GM12878 (cell line): ENCODE results near the gene CRYGS. TPM values are rescaled to one million over a fixed set of nuclear protein-coding genes. Genes with fewer than 3 reads are reported as not detected.

ENCODE experiments used
- ATAC-seq: fragments of 200-7000 bp; cut with Tn5 transposase; 3 replicates; pipeline ENCODE4 v1.9.1; 2020; ENCODE audit warnings: mild to moderate bottlenecking, moderate library complexity
- BruUV-seq: library from RNA; stranded (reverse); fragments of 400-500 nt; replicated peaks from 2 replicates; lab custom pipeline; 2021; lab: Mats Ljungman, UMichigan
- CTCF ChIA-PET: fragments of 300-600 bp; sonication (Branson Sonifier 250); formaldehyde crosslinking; extraction: SDS; loops from one replicate; lab custom pipeline; 2021; ENCODE audit warnings: inconsistent platforms; lab: Yijun Ruan, JAX
- POLR2A ChIA-PET: fragments of 350-600 bp; formaldehyde crosslinking; extraction: SDS; loops from one replicate; lab custom pipeline; 2021; ENCODE audit warnings: inconsistent platforms; lab: Charles Lee
- RAD21 ChIA-PET: fragments of 300-600 bp; sonication (Branson Sonifier 250); formaldehyde crosslinking; loops from one replicate; lab custom pipeline; 2023; ENCODE audit warnings: antibody characterized with exemption; ENCODE audit not compliant: unreplicated experiment; lab: Charles Lee
- SMC1A ChIA-PET: fragments of 300-600 bp; sonication (Branson Sonifier 250); formaldehyde crosslinking; loops from one replicate; lab custom pipeline; 2023; ENCODE audit not compliant: unreplicated experiment, uncharacterized antibody; lab: Charles Lee
- DNase-seq: peaks from one replicate; pipeline ENCODE4 v3.0.0-alpha.2; 2011; ENCODE audit warnings: low read depth, low spot score
- FAIRE-seq: peaks from 3 replicates; lab custom pipeline; 2011; peaks lifted over from hg19 to GRCh38; lab: Jason Lieb, UNC
- H2AFZ ChIP-seq: 2 replicates; pipeline ENCODE4 v1.6.0; 2011; ENCODE audit warnings: low read depth, low read length, control low read depth; ENCODE audit not compliant: control insufficient read depth
- H3K27ac ChIP-seq: 2 replicates; pipeline ENCODE4 v1.5.1; 2011; ENCODE audit warnings: control low read depth; ENCODE audit not compliant: control insufficient read depth, insufficient read depth
- H3K27me3 ChIP-seq, 2 experiments: replicated peaks in 1 of 2; 2 replicates each; pipeline versions ENCODE4 v1.6.0 to v1.6.1; 2011; ENCODE audit warnings: low read length in 1 of 2; ENCODE audit not compliant: control insufficient read depth in 2 of 2, insufficient read depth in 2 of 2
- H3K36me3 ChIP-seq, 2 experiments: 2 replicates each; pipeline ENCODE4 v1.5.1; 2011; ENCODE audit warnings: low read length in 1 of 2; ENCODE audit not compliant: control insufficient read depth in 2 of 2, insufficient read depth in 2 of 2
- H3K4me1 ChIP-seq: 2 replicates; pipeline ENCODE4 v1.6.1; 2011; ENCODE audit warnings: mild to moderate bottlenecking, low read length, moderate library complexity, mixed read lengths; ENCODE audit not compliant: control insufficient read depth, insufficient read depth
- H3K4me2 ChIP-seq: 2 replicates; pipeline ENCODE4 v1.6.0; 2011; ENCODE audit warnings: control low read depth; ENCODE audit not compliant: control insufficient read depth, insufficient read depth
- H3K4me3 ChIP-seq: fragments of 200-600 bp; sonication (generic); 2 replicates; pipeline ENCODE4 v1.5.1; 2016
- H3K79me2 ChIP-seq: 2 replicates; pipeline ENCODE4 v1.6.0; 2011; ENCODE audit warnings: low read length; ENCODE audit not compliant: control insufficient read depth, insufficient read depth
- H3K9ac ChIP-seq: 2 replicates; pipeline ENCODE4 v1.8.0; 2011; ENCODE audit warnings: low read length, control low read depth, mixed read lengths; ENCODE audit not compliant: control insufficient read depth, insufficient read depth
- H3K9me3 ChIP-seq: replicated peaks from 3 replicates; pipeline ENCODE4 v1.5.1; 2011; ENCODE audit warnings: mild to moderate bottlenecking, low read length; ENCODE audit not compliant: control insufficient read depth, insufficient read depth
- H4K20me1 ChIP-seq: 2 replicates; pipeline ENCODE4 v1.6.0; 2011; ENCODE audit not compliant: control insufficient read depth, insufficient read depth
- BCL11A ChIP-seq: IDR thresholded peaks from 2 replicates; pipeline ENCODE4 v1.6.1; 2011; ENCODE audit warnings: low read depth, low read length
- CEBPB ChIP-seq, 2 experiments: fragments of 150-350 bp in 1 of 2; IDR thresholded peaks; 2 replicates each; pipeline ENCODE4 v1.6.1; 2012 to 2014; ENCODE audit warnings: low read depth in 2 of 2, low read length in 2 of 2, borderline replicate concordance in 1 of 2, inconsistent platforms in 1 of 2
- CREM ChIP-seq: IDR thresholded peaks from 2 replicates; pipeline ENCODE4 v1.6.1; 2014; ENCODE audit warnings: antibody characterized with exemption, low read depth
- EED ChIP-seq: sonication (generic); IDR thresholded peaks from 2 replicates; pipeline ENCODE4 v1.6.1; 2016; ENCODE audit warnings: antibody characterized with exemption, low read depth
- GABPA ChIP-seq: IDR thresholded peaks from 2 replicates; pipeline ENCODE4 v1.6.1; 2014; ENCODE audit warnings: antibody characterized with exemption, low read depth, mild to moderate bottlenecking, inconsistent platforms
- IKZF2 ChIP-seq, 2 experiments: fragments of 450-650 bp; IDR thresholded peaks; 2 replicates each; pipeline ENCODE4 v1.6.1; 2017; ENCODE audit warnings: mild to moderate bottlenecking in 2 of 2, moderate library complexity in 2 of 2
- KDM1A ChIP-seq: fragments of 200-600 bp; sonication (generic); IDR thresholded peaks from 2 replicates; pipeline ENCODE4 v1.6.1; 2016; ENCODE audit warnings: borderline replicate concordance
- MEF2B ChIP-seq: fragments of 450-650 bp; IDR thresholded peaks from 2 replicates; pipeline ENCODE4 v1.6.1; 2018; ENCODE audit warnings: mild to moderate bottlenecking, moderate library complexity; ENCODE audit not compliant: partially characterized antibody, poor library complexity, severe bottlenecking
- NR2F1 ChIP-seq: fragments of 450-650 bp; conservative IDR thresholded peaks from 2 replicates; pipeline ENCODE4 v1.6.1; 2017; ENCODE audit warnings: mild to moderate bottlenecking
- PBX3 ChIP-seq: IDR thresholded peaks from 2 replicates; pipeline ENCODE4 v1.6.1; 2011; ENCODE audit warnings: mild to moderate bottlenecking, low read depth, low read length, moderate library complexity; ENCODE audit not compliant: insufficient replicate concordance
- POLR2AphosphoS2 ChIP-seq: IDR thresholded peaks from 2 replicates; pipeline ENCODE4 v1.6.1; 2011; ENCODE audit warnings: low read depth, mild to moderate bottlenecking, low read length, improper control_type of control experiment, moderate library complexity
- RELA ChIP-seq: fragments of 450-650 bp; IDR thresholded peaks from 2 replicates; pipeline ENCODE4 v1.8.0; 2014; ENCODE audit warnings: borderline replicate concordance; ENCODE audit not compliant: partially characterized antibody
- STAT1 ChIP-seq: fragments of 450-650 bp; conservative IDR thresholded peaks from 2 replicates; pipeline ENCODE4 v1.6.1; 2014; ENCODE audit warnings: antibody characterized with exemption, mild to moderate bottlenecking
- USF1 ChIP-seq: IDR thresholded peaks from 2 replicates; pipeline ENCODE4 v1.6.1; 2011; ENCODE audit warnings: borderline replicate concordance, low read depth, mild to moderate bottlenecking, moderate library complexity, mixed read lengths, low read length; ENCODE audit not compliant: insufficient read depth; ENCODE audit errors: extremely low read length
- ZBED1 ChIP-seq: IDR thresholded peaks from 2 replicates; pipeline ENCODE4 v1.6.1; 2016; ENCODE audit warnings: borderline replicate concordance
- ZNF24 ChIP-seq: fragments of 450-650 bp; IDR thresholded peaks from 2 replicates; pipeline ENCODE4 v1.6.1; 2017; ENCODE audit warnings: antibody characterized with exemption, mild to moderate bottlenecking
- ZZZ3 ChIP-seq: IDR thresholded peaks from 2 replicates; pipeline ENCODE4 v1.6.1; 2011; ENCODE audit warnings: low read depth; ENCODE audit not compliant: control insufficient read depth, insufficient read length
- WGBS: methylation state at CpG from one replicate; pipeline ENCODE4 v1.1.6; 2016; ENCODE audit warnings: low lambda C conversion rate; ENCODE audit not compliant: insufficient replicate concordance, insufficient coverage; ENCODE audit errors: missing lambda C conversion rate; 5-methylcytosine and 5-hydroxymethylcytosine counted together
- in situ Hi-C: fragments of 300-500 bp; cut with MboI; formaldehyde crosslinking; loops from 9 replicates; pipeline ENCODE4 v1.14.3; 2018; ENCODE audit warnings: mixed read lengths
- intact Hi-C: fragments of 100-400 bp; cut with micrococcal nuclease; formaldehyde crosslinking; loops from one replicate; pipeline ENCODE4 v1.14.2; 2022; ENCODE audit not compliant: unreplicated experiment
- polyA plus RNA-seq, 11 experiments: library from polyadenylated mRNA; depleted of rRNA in 4 of 11; unstranded in 6 of 11; stranded (reverse) in 5 of 11; fragments of >200 nt; fragmentation: Nextera tagmentation in 4 of 11; fragmentation: Illumina TruSeq in 1 of 11; extraction: Ambion mirVana in 4 of 11; extraction: Trizol in 1 of 11; gene quantifications; 1 replicate in 1 of 11; 2 replicates in 10 of 11; pipeline versions ENCODE4 v1.2.1 to v1.2.3, GENCODE V29; 2011 to 2016; ENCODE audit warnings: inconsistent platforms in 2 of 11, missing spikeins in 2 of 11, low read depth in 1 of 11
- total RNA-seq, 4 experiments: library from RNA; depleted of rRNA in 3 of 4; stranded (reverse); fragments of >200 nt in 3 of 4; fragmentation: Illumina TruSeq in 1 of 4; extraction: Trizol in 1 of 4; gene quantifications; 2 replicates each; pipeline versions ENCODE4 v1.2.1 to v1.2.3, GENCODE V29; 2013 to 2021
- TF ChIP-seq, protein P1 (sequence below): IDR thresholded peaks from 2 replicates; pipeline ENCODE4 v1.6.1; 2011; ENCODE audit warnings: borderline replicate concordance, low read depth, mild to moderate bottlenecking, moderate library complexity, low read length; ENCODE audit not compliant: insufficient read depth, poor library complexity, severe bottlenecking

Gene CRYGS
- total and polyA plus RNA-seq, 10 of the 15 experiments (the other 5 are each of a cell fraction or from before 2014, with no cell fraction given) = 1.1 to 6.0 (median 2.5) TPM

DNA sequence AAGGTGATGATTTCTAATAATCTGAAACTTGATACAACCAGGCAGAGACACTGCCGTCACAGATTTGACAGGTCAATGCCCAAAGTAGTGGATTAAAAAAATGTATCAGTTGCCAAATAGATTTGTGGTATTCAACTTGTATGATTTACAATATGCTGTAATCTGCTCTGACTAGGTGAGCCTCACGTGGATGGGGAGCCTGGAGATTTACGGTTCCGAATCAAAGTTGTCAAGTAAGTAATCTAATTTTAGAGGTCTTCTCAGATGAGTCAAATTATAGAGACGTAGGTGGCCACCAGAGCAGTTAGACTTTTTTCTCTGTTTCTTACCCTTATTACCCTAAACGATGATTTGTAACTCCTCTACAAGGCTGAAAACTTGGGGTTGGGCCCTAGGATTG is 38.4 kb upstream of the CRYGS start (continued):
- TF ChIP-seq PBX3 (no peak), ZZZ3 (no peak), CREM (no peak), EED (no peak), IKZF2 (IDR thresholded peaks at IDR 0.05) (no peak), NR2F1 (no peak), ZNF24 (no peak), ZBED1 (no peak), STAT1 (no peak), CEBPB (IDR thresholded peaks at IDR 0.05; ENCODE audit: borderline replicate concordance in 1 of 2, low read depth in 2 of 2, low read length in 2 of 2) (no peak), GABPA (no peak)
- TF ChIP-seq, all 136 proteins: peak for 0

- in situ Hi-C loops (no loop called here), intact Hi-C loops (no loop called here)
- Histone ChIP-seq H3K9ac (no peak overlapping the region), H3K27ac (no peak overlapping the region), H3K79me2 (no peaks in the 10 kb centered on the region; the same call in 1 of the 2 replicates), H4K20me1 (no peaks in the 10 kb centered on the region), H3K4me2 (no peak overlapping the region), H2AFZ (no peak overlapping the region), H3K9me3 (no peaks in the 10 kb centered on the region), H3K4me1 (no peaks in the 10 kb centered on the region), H3K4me3 (no peak overlapping the region), H3K36me3 (peaks cover 9 to 59% of the 10 kb centered on the region in 2 experiments), H3K27me3 (no peaks in the 10 kb centered on the region)
- TF ChIP-seq POLR2AphosphoS2 (no peak), KDM1A (no peak), IKZF2 (IDR thresholded peaks at IDR 0.05) (no peak), MEF2B (no peak), USF1 (no peak), RELA (no peak), BCL11A (no peak)
- TF ChIP-seq, protein P1, sequence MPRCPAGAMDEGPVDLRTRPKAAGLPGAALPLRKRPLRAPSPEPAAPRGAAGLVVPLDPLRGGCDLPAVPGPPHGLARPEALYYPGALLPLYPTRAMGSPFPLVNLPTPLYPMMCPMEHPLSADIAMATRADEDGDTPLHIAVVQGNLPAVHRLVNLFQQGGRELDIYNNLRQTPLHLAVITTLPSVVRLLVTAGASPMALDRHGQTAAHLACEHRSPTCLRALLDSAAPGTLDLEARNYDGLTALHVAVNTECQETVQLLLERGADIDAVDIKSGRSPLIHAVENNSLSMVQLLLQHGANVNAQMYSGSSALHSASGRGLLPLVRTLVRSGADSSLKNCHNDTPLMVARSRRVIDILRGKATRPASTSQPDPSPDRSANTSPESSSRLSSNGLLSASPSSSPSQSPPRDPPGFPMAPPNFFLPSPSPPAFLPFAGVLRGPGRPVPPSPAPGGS = no peak
- RAD21 ChIA-PET = no interaction called here
- 93% methylated on average over 3 of the region's 3 CpGs for WGBS
- CTCF ChIA-PET = interaction anchor here (1.5 kb wide), 1 partner anchor 34 kb away, joined by 3 read pairs; no protein-coding TSS in a partner anchor
- SMC1A ChIA-PET = interaction anchor here (1.5 kb wide), 1 partner anchor 10 kb away, joined by 8 read pairs; the partner anchor contains the start of gene DNAJB11
- no peak for ATAC-seq
- no peak for DNase-seq
- BruUV-seq = no TSS peak
- POLR2A ChIA-PET = no interaction called here
- FAIRE-seq = no peak
Measured at GRCh38 chr3:186580785-186581184, 36.6 kb upstream of the CRYGS start.
